AG09309 (cell line): ENCODE measurements around the gene CDC42EP1.

ENCODE experiments used
- DNase-seq: peaks from one replicate; pipeline ENCODE4 v3.0.0-alpha.2; 2010; ENCODE audit warnings: low read depth
- H3K4me3 ChIP-seq: 2 replicates; pipeline ENCODE4 v1.5.1; 2011; ENCODE audit warnings: mild to moderate bottlenecking, low read depth, low read length, moderate library complexity; ENCODE audit not compliant: control insufficient read depth
- CTCF ChIP-seq: IDR thresholded peaks from 2 replicates; pipeline ENCODE4 v1.5.1; 2011; ENCODE audit warnings: mild to moderate bottlenecking, low read depth, low read length, inconsistent platforms; ENCODE audit not compliant: insufficient read depth, control insufficient read depth; ENCODE audit errors: missing control alignments

Gene CDC42EP1

GRCh38 chr22:37617431-37617830, 57.2 kb downstream of the CDC42EP1 start:
- no peak for DNase-seq
- TF ChIP-seq CTCF: no peak
- H3K4me3 ChIP-seq: no peak overlapping the region

- no peak overlapping the region for H3K4me3 ChIP-seq
- DNase-seq: no peak
- TF ChIP-seq CTCF: no peak
Observed at GRCh38 chr22:37618072-37618656, 57.9 kb downstream of the CDC42EP1 start.

- no peak for TF ChIP-seq CTCF
- no peak overlapping the region for H3K4me3 ChIP-seq
Observed at GRCh38 chr22:37618674-37619073, 58.4 kb downstream of the CDC42EP1 start.

More at GRCh38 chr22:37618674-37619073, 58.4 kb downstream of the CDC42EP1 start:
- no peak for DNase-seq
